KMS-11 (cell line): ENCODE data around the gene APOF.
A peak's percentile ranks its signal among the peaks of the same experiment; 100 is the strongest.
"Not testable (repeated sequence)": the region's sequence is repeated elsewhere in the genome, so short reads cannot be mapped to it uniquely, and the experiment has no call there.

ENCODE experiments used
- H2AFZ ChIP-seq: fragments of 200-600 bp; sonication (generic); 2 replicates; pipeline ENCODE4 v1.6.1; 2016; ENCODE audit warnings: antibody characterized with exemption, mixed run types, low read depth
- H3K27ac ChIP-seq: fragments of 200-600 bp; sonication (generic); 2 replicates; pipeline ENCODE4 v1.6.1; 2016; ENCODE audit warnings: mild to moderate bottlenecking, mixed run types
- H3K27me3 ChIP-seq: fragments of 200-600 bp; sonication (generic); 2 replicates; pipeline ENCODE4 v1.6.1; 2017; ENCODE audit warnings: mild to moderate bottlenecking, low read depth, mixed run types, moderate library complexity; ENCODE audit not compliant: insufficient read depth
- H3K36me3 ChIP-seq: fragments of 200-600 bp; sonication (generic); 2 replicates; pipeline ENCODE4 v1.6.1; 2017; ENCODE audit warnings: mild to moderate bottlenecking, mixed run types; ENCODE audit not compliant: insufficient read depth
- H3K4me1 ChIP-seq: fragments of 200-600 bp; sonication (generic); 2 replicates; pipeline ENCODE4 v1.6.1; 2016; ENCODE audit warnings: mild to moderate bottlenecking, low read depth, mixed run types; ENCODE audit not compliant: poor library complexity, severe bottlenecking
- H3K4me2 ChIP-seq: fragments of 200-600 bp; sonication (generic); 2 replicates; pipeline ENCODE4 v1.7.0; 2016; ENCODE audit warnings: mild to moderate bottlenecking, mixed run types
- H3K4me3 ChIP-seq: fragments of 200-600 bp; sonication (generic); IDR thresholded peaks from 2 replicates; pipeline ENCODE4 v1.6.1; 2017; ENCODE audit warnings: low read depth, low read length, mixed read lengths; ENCODE audit not compliant: insufficient read depth
- H3K79me2 ChIP-seq: fragments of 200-600 bp; sonication (generic); 2 replicates; pipeline ENCODE4 v1.6.1; 2016; ENCODE audit warnings: low read depth, mixed run types; ENCODE audit not compliant: insufficient read depth
- H3K9ac ChIP-seq: fragments of 200-600 bp; sonication (generic); 2 replicates; pipeline ENCODE4 v1.6.1; 2016; ENCODE audit warnings: mild to moderate bottlenecking, mixed run types
- H4K20me1 ChIP-seq: fragments of 200-600 bp; sonication (generic); 2 replicates; pipeline ENCODE4 v1.6.1; 2016; ENCODE audit warnings: mild to moderate bottlenecking, mixed run types; ENCODE audit not compliant: insufficient read depth
- CTCF ChIP-seq: fragments of 200-600 bp; sonication (generic); conservative IDR thresholded peaks from 2 replicates; pipeline ENCODE4 v1.6.1; 2017; ENCODE audit warnings: low read depth, mild to moderate bottlenecking, antibody characterized with exemption, low read length, moderate library complexity, mixed read lengths

Gene APOF

DNA sequence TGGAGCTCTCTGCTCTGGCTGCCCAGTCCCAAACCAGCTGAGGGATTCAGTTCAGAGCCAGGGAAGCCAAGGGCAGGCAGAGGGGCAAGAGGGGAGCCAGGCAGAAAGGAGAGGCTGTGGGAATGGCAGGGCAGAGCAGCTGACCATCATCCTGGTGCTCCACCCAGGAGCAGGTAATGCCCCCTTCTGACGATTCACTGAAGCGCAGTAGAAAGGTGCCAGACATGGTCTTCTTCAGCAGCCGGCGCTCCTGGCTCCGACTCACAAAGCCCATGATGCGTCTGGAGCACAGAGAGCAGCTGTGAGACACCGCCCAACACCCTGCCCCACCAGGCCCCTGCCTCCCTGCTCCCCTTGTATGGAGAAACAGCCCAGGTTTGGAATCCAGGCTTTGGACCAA is 16.0 kb downstream of the APOF start:
- Histone ChIP-seq H3K4me3 (no peak overlapping the region), H3K4me1 (peaks cover 2% of the 10 kb centered on the region), H3K27ac (no peak overlapping the region), H2AFZ (no peak overlapping the region), H3K36me3 (peaks cover 22% of the 10 kb centered on the region; the same call in 1 of the 2 replicates), H4K20me1 (no peaks in the 10 kb centered on the region), H3K27me3 (no peaks in the 10 kb centered on the region), H3K9ac (no peak overlapping the region), H3K79me2 (no peaks in the 10 kb centered on the region), H3K4me2 (no peak overlapping the region)
- no peak for TF ChIP-seq CTCF

DNA sequence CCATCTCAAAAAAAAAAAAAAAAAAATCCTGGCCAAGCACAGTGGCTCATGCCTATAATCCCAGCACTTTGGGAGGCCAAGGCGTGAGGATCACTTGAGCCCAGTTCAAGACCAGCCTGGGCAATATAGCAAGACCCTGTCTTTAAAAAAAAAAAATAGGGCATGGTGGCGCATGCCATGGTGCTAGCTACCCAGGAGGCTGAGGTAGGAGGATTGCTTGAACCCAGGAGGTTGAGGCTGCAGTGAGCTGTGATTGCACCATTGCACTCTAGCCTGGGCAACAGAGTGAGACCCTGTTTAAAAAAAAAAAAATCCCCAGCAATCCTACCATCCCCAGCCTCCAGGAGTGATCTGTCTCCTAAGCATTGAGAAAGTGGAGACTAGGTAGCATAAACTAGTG is 20.4 kb downstream of the APOF start:
- not testable (repeated sequence) for H3K36me3 ChIP-seq, H3K4me3 ChIP-seq, H3K27ac ChIP-seq, H3K4me2 ChIP-seq, H4K20me1 ChIP-seq, H3K27me3 ChIP-seq, H3K79me2 ChIP-seq, H2AFZ ChIP-seq, H3K9ac ChIP-seq
- peaks cover 42% of the 10 kb centered on the region for H3K4me1 ChIP-seq

GRCh38 chr12:56341616-56342015 is 21.0 kb downstream of the APOF start:
- H3K4me3 ChIP-seq, result no peak overlapping the region
- no peak overlapping the region; the same call in 1 of the 2 replicates for H3K27ac ChIP-seq
- no peaks in the 10 kb centered on the region for H4K20me1 ChIP-seq
- H2AFZ ChIP-seq, result no peak overlapping the region
- no peak for TF ChIP-seq CTCF
- H3K4me2 ChIP-seq, result no peak overlapping the region
- H3K27me3 ChIP-seq, result no peaks in the 10 kb centered on the region
- H3K36me3 ChIP-seq, result no peaks in the 10 kb centered on the region
- no peak overlapping the region for H3K9ac ChIP-seq
- no peaks in the 10 kb centered on the region for H3K79me2 ChIP-seq
- peaks cover 48% of the 10 kb centered on the region for H3K4me1 ChIP-seq

DNA sequence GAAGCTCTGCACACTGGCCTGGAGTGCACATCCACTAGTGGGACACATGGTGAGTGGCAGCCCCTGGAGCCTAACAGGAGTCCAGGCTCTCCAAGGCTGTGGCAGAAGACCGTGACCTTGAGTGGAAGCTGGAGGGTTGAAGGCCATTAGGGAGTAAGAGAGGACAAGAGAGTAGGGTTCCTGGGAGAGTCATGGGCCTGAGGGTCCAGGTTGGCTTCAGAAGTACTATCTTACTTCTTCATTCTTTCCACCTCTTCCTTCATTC is 23.6 kb downstream of the APOF start:
- Histone ChIP-seq H3K27ac (peak overlapping the region; percentile 76), H3K9ac (peak overlapping the region; percentile 46), H3K36me3 (no peaks in the 10 kb centered on the region), H3K4me3 (no peak overlapping the region), H2AFZ (peak overlapping the region; percentile 74), H3K4me1 (peaks cover 61% of the 10 kb centered on the region), H3K4me2 (peak overlapping the region; percentile 88), H4K20me1 (no peaks in the 10 kb centered on the region), H3K27me3 (no peaks in the 10 kb centered on the region), H3K79me2 (no peaks in the 10 kb centered on the region)
- no peak for TF ChIP-seq CTCF

DNA sequence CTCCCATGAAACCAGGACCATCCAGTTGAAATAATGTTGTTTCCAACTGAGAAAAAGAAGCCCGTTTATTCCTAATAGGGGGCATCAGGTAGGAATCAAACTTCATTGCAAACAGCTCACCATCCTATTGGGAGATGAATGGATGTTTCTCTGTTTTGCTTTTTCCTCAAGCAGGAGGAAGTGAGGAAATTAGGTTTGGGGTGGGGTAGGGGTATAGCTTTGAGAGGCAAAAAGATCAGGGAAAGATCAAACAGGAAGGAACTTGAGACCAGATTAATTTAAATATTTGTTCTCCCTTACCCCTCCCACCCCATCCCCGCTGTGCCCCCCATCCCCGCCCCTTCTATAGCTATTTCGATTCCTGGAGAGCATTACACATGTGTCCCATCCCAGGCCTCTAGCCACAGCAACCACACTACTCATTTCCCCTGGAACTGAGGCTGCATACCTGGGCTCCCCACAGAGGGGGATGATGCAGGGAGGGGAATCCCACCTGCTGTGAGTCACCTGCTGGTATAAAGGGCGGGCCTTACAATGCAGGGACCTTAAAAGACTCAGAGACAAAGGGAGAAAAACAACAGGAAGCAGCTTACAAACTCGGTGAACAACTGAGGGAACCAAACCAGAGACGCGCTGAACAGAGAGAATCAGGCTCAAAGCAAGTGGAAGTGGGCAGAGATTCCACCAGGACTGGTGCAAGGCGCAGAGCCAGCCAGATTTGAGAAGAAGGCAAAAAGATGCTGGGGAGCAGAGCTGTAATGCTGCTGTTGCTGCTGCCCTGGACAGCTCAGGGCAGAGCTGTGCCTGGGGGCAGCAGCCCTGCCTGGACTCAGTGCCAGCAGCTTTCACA is 24.1 kb downstream of the APOF start, which contains the start of gene IL23A:
IL23A (plus strand) TSS at position 577 of the 850 bp plus-strand sequence; CDS start at position 738, 161 bp downstream.
- H3K4me1 ChIP-seq, result peaks cover 61% of the 10 kb centered on the region
- H4K20me1 ChIP-seq, result no peaks in the 10 kb centered on the region
- H3K36me3 ChIP-seq, result no peaks in the 10 kb centered on the region
- no peak within 1 kb of the TSS for H3K4me3 ChIP-seq
- H3K79me2 ChIP-seq, result no peaks in the 10 kb centered on the region
- H3K27ac ChIP-seq, result peak within 1 kb of the TSS; percentile 76
- TF ChIP-seq CTCF, result no peak
- H3K9ac ChIP-seq, result peak within 1 kb of the TSS; percentile 46
- H3K27me3 ChIP-seq, result no peaks in the 10 kb centered on the region
- H2AFZ ChIP-seq, result peak within 1 kb of the TSS; percentile 74
- H3K4me2 ChIP-seq, result peak within 1 kb of the TSS; percentile 88
